GM23248 (cell line): Measurements from ENCODE around the gene HTRA1.

Experiments used
- EZH2 ChIP-seq: fragments of 200-600 bp; sonication (generic); IDR thresholded peaks from 2 replicates; pipeline ENCODE4 v1.6.1; 2018; ENCODE audit warnings: antibody characterized with exemption, mild to moderate bottlenecking; ENCODE audit not compliant: insufficient read depth, poor library complexity, severe bottlenecking
- EZH2phosphoT487 ChIP-seq: fragments of 200-600 bp; sonication (generic); IDR thresholded peaks from 2 replicates; pipeline ENCODE4 v1.6.1; 2018; ENCODE audit warnings: antibody characterized with exemption, moderate library complexity, mild to moderate bottlenecking, low read depth; ENCODE audit not compliant: insufficient read depth

- TF ChIP-seq EZH2 = no peak
- no peak for TF ChIP-seq EZH2phosphoT487
Measured at GRCh38 chr10:122555442-122555841, 94.1 kb downstream of the HTRA1 start.
